Lower lobe of right lung (tissue), 2 donors: ENCODE results near the gene IL17B. TPM values are rescaled to one million over a fixed set of nuclear protein-coding genes. Genes with fewer than 3 reads are reported as not detected.

ENCODE experiments used
- ATAC-seq, 2 donors: fragments of 200-7000 bp; cut with Tn5 transposase; one replicate each; pipeline ENCODE4 v1.9.1; 2020 to 2022; ENCODE audit warnings: mild to moderate bottlenecking in 2 of 2, moderate library complexity in 2 of 2
- DNase-seq: peaks from one replicate; pipeline ENCODE4 v3.0.0-alpha.2; 2020
- H3K27ac ChIP-seq: fragments of 200-600 bp; one replicate; pipeline ENCODE4 v1.8.0; 2022
- H3K27me3 ChIP-seq: fragments of 200-600 bp; one replicate; pipeline ENCODE4 v1.8.0; 2022; ENCODE audit warnings: low read depth
- H3K36me3 ChIP-seq: fragments of 200-600 bp; one replicate; pipeline ENCODE4 v1.8.0; 2022; ENCODE audit warnings: mild to moderate bottlenecking
- H3K4me1 ChIP-seq: fragments of 200-600 bp; one replicate; pipeline ENCODE4 v1.8.0; 2022
- H3K4me3 ChIP-seq: fragments of 200-600 bp; one replicate; pipeline ENCODE4 v1.8.0; 2022; ENCODE audit warnings: mild to moderate bottlenecking
- H3K9me3 ChIP-seq: fragments of 200-600 bp; one replicate; pipeline ENCODE4 v1.8.0; 2022
- CTCF ChIP-seq: fragments of 200-600 bp; IDR thresholded peaks from one replicate; pipeline ENCODE4 v1.8.0; 2022; ENCODE audit warnings: antibody characterized with exemption, mild to moderate bottlenecking
- intact Hi-C: fragments of 100-400 bp; cut with DNase I; formaldehyde crosslinking; loops from one replicate; pipeline ENCODE4 v1.11.0; 2022
- total RNA-seq: library from RNA; stranded (reverse); fragmentation: NEBNext Ultra II Directional; extraction: Animal tissue kit (Norgen Biotek cat#: 25700); gene quantifications from one replicate; pipeline ENCODE4 v1.2.1, GENCODE V29; 2021
- donor health status: DM: no; HTN: yes; CAD: no; lungs with severe emphysema.

IL17B gene
- total RNA-seq, 1 donor from 2014 or later = not detected

GRCh38 chr5:149372076-149372795 lies 6.9 kb downstream of the IL17B start:
- intact Hi-C loops = no loop called here
- DNase-seq (no peak), ATAC-seq (no peak)
- TF ChIP-seq CTCF = no peak
- H3K27me3 ChIP-seq = no peaks in the 10 kb centered on the region
- no peaks in the 10 kb centered on the region for H3K9me3 ChIP-seq
- H3K27ac ChIP-seq = no peak overlapping the region
- H3K36me3 ChIP-seq = no peaks in the 10 kb centered on the region
- H3K4me1 ChIP-seq = no peaks in the 10 kb centered on the region
- no peak overlapping the region for H3K4me3 ChIP-seq

GRCh38 chr5:149371296-149371962 lies 7.7 kb downstream of the IL17B start:
- TF ChIP-seq CTCF = peak; percentile 78
- DNase-seq (peak; percentile 71), ATAC-seq (peak; percentile 88)
- Histone ChIP-seq H3K4me1 (no peaks in the 10 kb centered on the region), H3K4me3 (no peak overlapping the region), H3K27me3 (no peaks in the 10 kb centered on the region), H3K9me3 (no peaks in the 10 kb centered on the region), H3K27ac (no peak overlapping the region), H3K36me3 (no peaks in the 10 kb centered on the region)
- intact Hi-C loops = no loop called here

- Histone ChIP-seq H3K36me3 (no peaks in the 10 kb centered on the region), H3K4me3 (no peak overlapping the region), H3K27ac (no peak overlapping the region), H3K27me3 (no peaks in the 10 kb centered on the region), H3K9me3 (no peaks in the 10 kb centered on the region), H3K4me1 (no peaks in the 10 kb centered on the region)
- intact Hi-C loops = no loop called here
- no peak for TF ChIP-seq CTCF
- DNase-seq = no peak
- ATAC-seq = no peak
Measured at GRCh38 chr5:149370878-149371277, 8.2 kb downstream of the IL17B start.

GRCh38 chr5:149367972-149368645 lies 11.0 kb downstream of the IL17B start:
- intact Hi-C loops = loop anchor here (10.0 kb wide), 1 partner anchor 53 kb away; no protein-coding TSS in a partner anchor
- no peaks in the 10 kb centered on the region for H3K4me1 ChIP-seq
- H3K9me3 ChIP-seq = no peaks in the 10 kb centered on the region
- no peak overlapping the region for H3K27ac ChIP-seq
- H3K36me3 ChIP-seq = no peaks in the 10 kb centered on the region
- ATAC-seq = no peak
- H3K4me3 ChIP-seq = no peak overlapping the region
- no peak for DNase-seq
- no peaks in the 10 kb centered on the region for H3K27me3 ChIP-seq
- no peak for TF ChIP-seq CTCF

GRCh38 chr5:149367249-149367971 lies 11.7 kb downstream of the IL17B start:
- Histone ChIP-seq H3K27me3 (no peaks in the 10 kb centered on the region), H3K36me3 (no peaks in the 10 kb centered on the region), H3K27ac (no peak overlapping the region), H3K4me1 (no peaks in the 10 kb centered on the region), H3K9me3 (no peaks in the 10 kb centered on the region), H3K4me3 (no peak overlapping the region)
- peak; percentile 56 to 66 for ATAC-seq
- intact Hi-C loops = loop anchor here (10.0 kb wide), 1 partner anchor 53 kb away; no protein-coding TSS in a partner anchor
- peak; percentile 74 for TF ChIP-seq CTCF
- DNase-seq = no peak
